Lung (tissue), 12 donors: ENCODE data around the gene HSD17B12. TPM values are rescaled to one million over a fixed set of nuclear protein-coding genes. Genes with fewer than 3 reads are reported as not detected.

ENCODE experiments used
- ATAC-seq: fragments of 200-7000 bp; cut with Tn5 transposase; one replicate; pipeline ENCODE4 v1.9.1; 2020; ENCODE audit warnings: moderate number of reproducible peaks; ENCODE audit not compliant: insufficient read depth, low FRiP score
- DNase-seq, 3 donors: peaks; one replicate each; pipeline ENCODE4 v3.0.0-alpha.2; 2013 to 2017
- H3K27ac ChIP-seq, 2 donors: one replicate each; pipeline ENCODE4 v1.5.1; 2013; ENCODE audit warnings: mild to moderate bottlenecking in 2 of 2, moderate library complexity in 2 of 2, control low read depth in 1 of 2, inconsistent platforms in 1 of 2, low read depth in 1 of 2, low read length in 1 of 2
- H3K27me3 ChIP-seq, 3 donors: one replicate each; pipeline ENCODE4 v1.5.1; 2013; ENCODE audit warnings: low read length in 2 of 3; ENCODE audit not compliant: control insufficient read depth in 3 of 3, insufficient read depth in 3 of 3
- H3K36me3 ChIP-seq, 4 donors: one replicate each; pipeline ENCODE4 v1.5.1; 2013; ENCODE audit warnings: low read length in 4 of 4, mild to moderate bottlenecking in 1 of 4, moderate library complexity in 1 of 4; ENCODE audit not compliant: control insufficient read depth in 4 of 4, insufficient read depth in 4 of 4
- H3K4me1 ChIP-seq, 5 donors: one replicate each; pipeline ENCODE4 v1.5.1; 2013; ENCODE audit warnings: low read length in 5 of 5, mild to moderate bottlenecking in 2 of 5, moderate library complexity in 1 of 5; ENCODE audit not compliant: control insufficient read depth in 5 of 5, insufficient read depth in 5 of 5
- H3K4me3 ChIP-seq: one replicate; pipeline ENCODE4 v1.5.1; 2013; ENCODE audit warnings: mild to moderate bottlenecking, control low read depth, moderate library complexity
- H3K9ac ChIP-seq, 2 donors: one replicate each; pipeline ENCODE4 v1.5.1; 2013; ENCODE audit warnings: low read length in 2 of 2, control low read depth in 1 of 2; ENCODE audit not compliant: insufficient read depth in 1 of 2
- H3K9me3 ChIP-seq, 4 donors: one replicate each; pipeline ENCODE4 v1.5.1; 2013; ENCODE audit warnings: low read length in 3 of 4, mild to moderate bottlenecking in 1 of 4, moderate library complexity in 1 of 4; ENCODE audit not compliant: control insufficient read depth in 4 of 4, insufficient read depth in 3 of 4
- WGBS, 2 donors: extraction: QIAGEN DNeasy Blood & Tissue Kit; methylation state at CpG; one replicate each; pipeline ENCODE4 v1.1.7; 2013; 5-methylcytosine and 5-hydroxymethylcytosine counted together
- polyA plus RNA-seq, 2 donors: library from polyadenylated mRNA; stranded (reverse); fragments of 200-250 nt; gene quantifications; one replicate each; pipeline ENCODE4 v1.2.1, GENCODE V29; 2013
- total RNA-seq, 2 donors: library from RNA; depleted of rRNA in 1 of 2; stranded (reverse); fragments of >200 nt in 1 of 2; gene quantifications; one replicate each; pipeline ENCODE4 v1.2.1, GENCODE V29; 2014 to 2021
- TF ChIP-seq, protein P1 (sequence below): IDR thresholded peaks from 2 replicates; pipeline ENCODE4 v1.5.1; 2012; ENCODE audit warnings: mild to moderate bottlenecking; ENCODE audit errors: control extremely low read depth, extremely low read depth
- donor health status: control.
- donor health status: control.
- donor health status: Bipolar disorder and iron deficiency.
- donor health status: healthy.
- donor health status: DM: yes; HTN: yes; CAD: no.

HSD17B12 gene
- total and polyA plus RNA-seq, 4 donors, result 37.3 to 118 (median 87.1) TPM

DNA sequence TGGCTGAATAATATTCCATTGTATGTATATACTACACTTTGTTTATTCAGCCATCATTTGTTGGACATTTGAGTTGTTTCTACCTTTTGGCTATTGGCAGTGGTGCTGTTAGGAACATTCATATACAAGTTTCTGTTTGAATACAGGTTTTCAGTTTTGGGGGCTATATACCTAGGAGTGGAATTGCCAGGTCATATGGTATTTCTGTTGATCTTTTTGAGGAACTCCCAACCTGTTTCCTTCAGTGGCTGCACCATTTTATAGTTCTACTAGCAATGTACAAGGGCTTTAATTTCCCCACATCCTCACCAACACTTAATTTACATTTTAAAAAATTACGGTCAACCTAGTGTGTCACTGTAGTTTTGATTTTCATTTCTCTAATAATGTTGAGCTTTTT lies 54.6 kb downstream of the HSD17B12 start:
- Histone ChIP-seq H3K27me3 (no peaks in the 10 kb centered on the region), H3K4me1 (peaks cover 0 to 32% (median 20%) of the 10 kb centered on the region in 5 donors), H3K27ac (no peak overlapping the region), H3K36me3 (peaks cover 0 to 3% (median 1%) of the 10 kb centered on the region in 4 donors), H3K9me3 (no peaks in the 10 kb centered on the region), H3K9ac (no peak overlapping the region), H3K4me3 (no peak overlapping the region)
- TF ChIP-seq, protein P1, sequence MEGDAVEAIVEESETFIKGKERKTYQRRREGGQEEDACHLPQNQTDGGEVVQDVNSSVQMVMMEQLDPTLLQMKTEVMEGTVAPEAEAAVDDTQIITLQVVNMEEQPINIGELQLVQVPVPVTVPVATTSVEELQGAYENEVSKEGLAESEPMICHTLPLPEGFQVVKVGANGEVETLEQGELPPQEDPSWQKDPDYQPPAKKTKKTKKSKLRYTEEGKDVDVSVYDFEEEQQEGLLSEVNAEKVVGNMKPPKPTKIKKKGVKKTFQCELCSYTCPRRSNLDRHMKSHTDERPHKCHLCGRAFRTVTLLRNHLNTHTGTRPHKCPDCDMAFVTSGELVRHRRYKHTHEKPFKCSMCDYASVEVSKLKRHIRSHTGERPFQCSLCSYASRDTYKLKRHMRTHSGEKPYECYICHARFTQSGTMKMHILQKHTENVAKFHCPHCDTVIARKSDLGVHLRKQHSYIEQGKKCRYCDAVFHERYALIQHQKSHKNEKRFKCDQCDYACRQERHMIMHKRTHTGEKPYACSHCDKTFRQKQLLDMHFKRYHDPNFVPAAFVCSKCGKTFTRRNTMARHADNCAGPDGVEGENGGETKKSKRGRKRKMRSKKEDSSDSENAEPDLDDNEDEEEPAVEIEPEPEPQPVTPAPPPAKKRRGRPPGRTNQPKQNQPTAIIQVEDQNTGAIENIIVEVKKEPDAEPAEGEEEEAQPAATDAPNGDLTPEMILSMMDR, result no peak
- ATAC-seq, result no peak
- DNase-seq, result no peak
- 88 to 93% methylated on average over 1 of the region's 1 CpG for WGBS, 2 donors

DNA sequence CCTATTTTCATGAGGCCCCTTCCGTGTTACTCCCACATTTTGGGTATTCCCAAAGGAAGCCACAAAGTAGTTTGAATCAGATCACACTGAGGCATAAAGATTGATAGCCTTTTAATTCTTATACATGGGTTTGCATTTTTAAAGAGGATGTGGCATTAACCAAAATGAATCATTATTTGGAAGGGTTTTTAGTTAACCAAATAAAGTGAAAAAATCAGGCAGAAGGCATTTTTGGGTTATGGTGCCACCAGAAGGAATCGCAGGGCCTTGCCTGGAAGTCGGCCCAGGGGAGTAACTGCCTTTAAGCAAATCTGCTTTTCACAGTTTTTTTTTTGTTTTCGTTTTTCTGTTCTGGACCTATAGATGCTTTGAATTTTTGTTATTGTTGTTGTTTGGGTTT lies 55.4 kb downstream of the HSD17B12 start:
- 73 to 83% methylated on average over 4 of the region's 4 CpGs for WGBS, 2 donors
- H3K4me1 ChIP-seq, result peaks cover 0 to 35% (median 20%) of the 10 kb centered on the region in 5 donors
- H3K4me3 ChIP-seq, result no peak overlapping the region
- ATAC-seq (no peak), DNase-seq (peak in 2 of 3 donors; percentile 27 to 44)
- TF ChIP-seq, protein P1, result no peak
- no peaks in the 10 kb centered on the region for H3K9me3 ChIP-seq
- peak overlapping the region in 1 of 2 donors; percentile 40 for H3K27ac ChIP-seq
- H3K27me3 ChIP-seq, result no peaks in the 10 kb centered on the region
- H3K36me3 ChIP-seq, result peaks cover 0 to 3% (median 1%) of the 10 kb centered on the region in 4 donors
- peak overlapping the region in 1 of 2 donors; percentile 13 for H3K9ac ChIP-seq

DNA sequence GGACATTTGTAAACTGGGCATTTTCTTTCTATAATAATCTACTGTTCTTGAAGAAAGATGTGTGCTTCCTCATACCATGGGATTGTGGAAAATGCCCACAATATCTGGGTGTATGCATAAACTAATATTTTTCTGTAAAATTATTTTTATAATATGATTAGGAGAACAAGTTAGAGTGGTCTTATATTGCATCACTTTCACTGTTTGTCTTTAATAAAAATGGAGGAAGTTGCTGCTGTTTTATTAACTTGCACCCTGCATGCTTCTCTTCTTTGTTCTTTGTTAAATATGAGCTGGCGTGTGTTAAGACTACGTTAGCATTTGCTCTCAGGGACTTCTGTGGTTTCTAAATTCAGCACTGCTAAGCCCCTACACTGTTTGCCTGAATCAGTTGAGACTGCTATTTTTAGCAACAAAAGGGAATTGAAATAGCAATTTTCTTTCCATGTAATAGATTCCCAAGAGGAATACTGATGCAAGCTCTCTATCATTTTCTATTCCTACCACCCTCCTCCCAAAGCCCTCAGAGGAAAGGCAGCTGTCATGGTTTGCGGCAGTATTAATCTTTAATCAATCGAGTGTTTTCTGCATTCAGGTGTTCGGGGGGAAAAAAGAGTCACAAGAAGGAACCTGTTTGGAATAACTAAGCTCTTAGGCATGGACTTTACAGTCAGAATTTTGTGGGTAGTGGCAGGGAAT lies 56.1 kb downstream of the HSD17B12 start:
- peak in 2 of 3 donors; percentile 58 to 72 for DNase-seq
- TF ChIP-seq, protein P1, result no peak
- H3K36me3 ChIP-seq, result peaks cover 0 to 3% (median 1%) of the 10 kb centered on the region in 4 donors
- H3K9me3 ChIP-seq, result no peaks in the 10 kb centered on the region
- 38 to 48% methylated on average over 5 of the region's 5 CpGs for WGBS, 2 donors
- H3K4me3 ChIP-seq, result no peak overlapping the region
- no peaks in the 10 kb centered on the region for H3K27me3 ChIP-seq
- H3K9ac ChIP-seq, result peak overlapping the region in 1 of 2 donors; percentile 47
- no peak for ATAC-seq
- peaks cover 0 to 35% (median 20%) of the 10 kb centered on the region in 5 donors for H3K4me1 ChIP-seq
- peak overlapping the region in 1 of 2 donors; percentile 69 for H3K27ac ChIP-seq
